Measurements from ENCODE around the gene SCAMP2.

GRCh38 chr15:74831813-74832495 lies 41.2 kb downstream of the SCAMP2 start:
- TF ChIP-seq, protein P1, sequence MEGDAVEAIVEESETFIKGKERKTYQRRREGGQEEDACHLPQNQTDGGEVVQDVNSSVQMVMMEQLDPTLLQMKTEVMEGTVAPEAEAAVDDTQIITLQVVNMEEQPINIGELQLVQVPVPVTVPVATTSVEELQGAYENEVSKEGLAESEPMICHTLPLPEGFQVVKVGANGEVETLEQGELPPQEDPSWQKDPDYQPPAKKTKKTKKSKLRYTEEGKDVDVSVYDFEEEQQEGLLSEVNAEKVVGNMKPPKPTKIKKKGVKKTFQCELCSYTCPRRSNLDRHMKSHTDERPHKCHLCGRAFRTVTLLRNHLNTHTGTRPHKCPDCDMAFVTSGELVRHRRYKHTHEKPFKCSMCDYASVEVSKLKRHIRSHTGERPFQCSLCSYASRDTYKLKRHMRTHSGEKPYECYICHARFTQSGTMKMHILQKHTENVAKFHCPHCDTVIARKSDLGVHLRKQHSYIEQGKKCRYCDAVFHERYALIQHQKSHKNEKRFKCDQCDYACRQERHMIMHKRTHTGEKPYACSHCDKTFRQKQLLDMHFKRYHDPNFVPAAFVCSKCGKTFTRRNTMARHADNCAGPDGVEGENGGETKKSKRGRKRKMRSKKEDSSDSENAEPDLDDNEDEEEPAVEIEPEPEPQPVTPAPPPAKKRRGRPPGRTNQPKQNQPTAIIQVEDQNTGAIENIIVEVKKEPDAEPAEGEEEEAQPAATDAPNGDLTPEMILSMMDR (IDR thresholded peaks at IDR 0.05 in 2 of 3, conservative IDR thresholded peaks at IDR 0.05 in 1 of 3; ENCODE audit: control insufficient read depth in 2 of 3, extremely low read depth in 1 of 3, insufficient read depth in 1 of 3, low read depth in 3 of 3, low read length in 3 of 3): no peak
- TF ChIP-seq HCFC1 (IDR thresholded peaks at IDR 0.05; ENCODE audit: low read length) (no peak), BACH1 (IDR thresholded peaks at IDR 0.05; ENCODE audit: borderline replicate concordance) (no peak)
- TF ChIP-seq, protein P2, sequence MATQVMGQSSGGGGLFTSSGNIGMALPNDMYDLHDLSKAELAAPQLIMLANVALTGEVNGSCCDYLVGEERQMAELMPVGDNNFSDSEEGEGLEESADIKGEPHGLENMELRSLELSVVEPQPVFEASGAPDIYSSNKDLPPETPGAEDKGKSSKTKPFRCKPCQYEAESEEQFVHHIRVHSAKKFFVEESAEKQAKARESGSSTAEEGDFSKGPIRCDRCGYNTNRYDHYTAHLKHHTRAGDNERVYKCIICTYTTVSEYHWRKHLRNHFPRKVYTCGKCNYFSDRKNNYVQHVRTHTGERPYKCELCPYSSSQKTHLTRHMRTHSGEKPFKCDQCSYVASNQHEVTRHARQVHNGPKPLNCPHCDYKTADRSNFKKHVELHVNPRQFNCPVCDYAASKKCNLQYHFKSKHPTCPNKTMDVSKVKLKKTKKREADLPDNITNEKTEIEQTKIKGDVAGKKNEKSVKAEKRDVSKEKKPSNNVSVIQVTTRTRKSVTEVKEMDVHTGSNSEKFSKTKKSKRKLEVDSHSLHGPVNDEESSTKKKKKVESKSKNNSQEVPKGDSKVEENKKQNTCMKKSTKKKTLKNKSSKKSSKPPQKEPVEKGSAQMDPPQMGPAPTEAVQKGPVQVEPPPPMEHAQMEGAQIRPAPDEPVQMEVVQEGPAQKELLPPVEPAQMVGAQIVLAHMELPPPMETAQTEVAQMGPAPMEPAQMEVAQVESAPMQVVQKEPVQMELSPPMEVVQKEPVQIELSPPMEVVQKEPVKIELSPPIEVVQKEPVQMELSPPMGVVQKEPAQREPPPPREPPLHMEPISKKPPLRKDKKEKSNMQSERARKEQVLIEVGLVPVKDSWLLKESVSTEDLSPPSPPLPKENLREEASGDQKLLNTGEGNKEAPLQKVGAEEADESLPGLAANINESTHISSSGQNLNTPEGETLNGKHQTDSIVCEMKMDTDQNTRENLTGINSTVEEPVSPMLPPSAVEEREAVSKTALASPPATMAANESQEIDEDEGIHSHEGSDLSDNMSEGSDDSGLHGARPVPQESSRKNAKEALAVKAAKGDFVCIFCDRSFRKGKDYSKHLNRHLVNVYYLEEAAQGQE (IDR thresholded peaks at IDR 0.05; ENCODE audit: low read depth, low read length): no peak
